Measurements from ENCODE around the gene SH3TC1. TPM values are rescaled to one million over a fixed set of nuclear protein-coding genes. Genes with fewer than 3 reads are reported as not detected.

The SH3TC1 gene
- total and polyA plus RNA-seq, 4 donors = 6.5 to 34.6 (median 25.8) TPM

DNA sequence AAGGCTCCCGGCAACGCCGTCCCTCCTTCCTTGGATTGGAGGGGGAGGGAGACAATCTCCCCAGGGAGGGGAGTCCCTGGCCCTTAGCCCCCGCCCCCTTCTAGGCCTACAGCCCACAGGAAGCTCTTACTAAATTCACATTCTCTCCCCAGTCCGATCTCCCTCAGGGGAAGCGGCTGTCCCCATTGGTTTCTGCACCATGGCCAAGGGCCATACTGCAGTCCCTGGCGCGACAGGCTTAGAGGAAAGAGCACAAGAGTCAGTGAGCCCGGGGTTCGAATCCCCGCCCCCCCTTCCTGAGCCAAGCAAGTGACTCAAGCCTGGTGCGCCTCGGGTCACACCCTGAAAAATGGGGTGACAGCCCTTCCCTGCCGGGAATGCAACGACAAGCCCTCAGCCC lies 41.6 kb upstream of the SH3TC1 start:
- TF ChIP-seq HNF4G (IDR thresholded peaks at IDR 0.05) (no peak), RAD21 (IDR thresholded peaks at IDR 0.05) (peak in 1 of 2 donors; percentile 19)
- peaks cover 8 to 25% (median 17%) of the 10 kb centered on the region in 4 donors for H3K4me1 ChIP-seq (ENCODE audit: control insufficient read depth in 4 of 4, insufficient read depth in 4 of 4, low read length in 3 of 4)
- DNase-seq (ENCODE audit: low spot score) = no peak
- no peak overlapping the region for H3K27ac ChIP-seq (ENCODE audit: low read depth in 1 of 2, low read length in 2 of 2)
- H3K36me3 ChIP-seq (ENCODE audit: control insufficient read depth in 4 of 4, insufficient read depth in 3 of 4, low read depth in 1 of 4, low read length in 3 of 4) = no peaks in the 10 kb centered on the region
- H3K9me3 ChIP-seq (ENCODE audit: control insufficient read depth in 4 of 4, low read length in 3 of 4) = no peaks in the 10 kb centered on the region
- WGBS = 43% methylated on average over 15 of the region's 15 CpGs
- no peaks in the 10 kb centered on the region for H3K27me3 ChIP-seq (ENCODE audit: control insufficient read depth in 4 of 4, insufficient read depth in 4 of 4, low read length in 3 of 4)
- H3K9ac ChIP-seq (ENCODE audit: low read depth in 1 of 2, low read length in 2 of 2) = no peak overlapping the region
- peak overlapping the region in 1 of 3 donors; percentile 76 for H3K4me3 ChIP-seq (ENCODE audit: low read depth in 1 of 3, low read length in 3 of 3)

DNA sequence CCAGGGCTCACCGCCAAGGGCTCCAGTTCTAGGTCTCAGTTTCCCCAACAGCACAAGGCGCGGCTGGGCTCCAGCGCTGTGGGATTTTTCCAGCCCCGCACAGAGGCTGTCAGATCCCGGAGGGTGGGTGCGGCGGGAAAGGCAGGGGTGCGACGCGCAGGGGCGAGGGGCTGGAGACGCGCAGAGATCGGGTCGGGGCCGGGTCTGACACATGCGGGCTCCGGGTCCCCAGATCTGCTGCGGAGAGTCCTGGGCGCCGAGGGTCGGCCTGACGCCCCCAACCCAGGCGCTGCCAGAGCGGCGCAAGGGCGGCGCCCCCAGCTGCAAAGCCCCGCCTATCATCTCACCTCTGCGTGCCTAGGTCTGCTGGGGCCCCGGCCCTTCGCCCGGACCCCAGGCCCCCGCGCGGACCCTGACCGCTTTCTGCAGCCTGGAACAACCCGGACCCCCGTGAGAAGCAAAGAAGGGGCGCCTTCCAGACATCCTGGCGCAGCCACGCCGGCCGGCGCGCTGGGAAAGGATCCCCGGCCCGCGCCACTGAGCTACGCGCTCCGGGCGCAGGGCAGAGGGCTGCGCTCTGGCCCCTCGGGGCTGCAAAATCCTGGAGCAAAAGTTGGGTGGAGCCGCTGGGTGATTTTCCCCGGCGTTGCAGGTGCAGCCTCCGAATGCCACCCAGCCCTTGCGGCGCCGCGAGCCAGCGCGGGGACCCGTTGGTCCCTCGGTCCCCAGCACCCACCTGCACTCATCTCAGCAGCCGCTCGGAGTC lies 41.0 kb upstream of the SH3TC1 start:
- no peaks in the 10 kb centered on the region for H3K9me3 ChIP-seq (ENCODE audit: control insufficient read depth in 4 of 4, low read length in 3 of 4)
- peak overlapping the region; percentile 60 to 79 (median 76) for H3K4me3 ChIP-seq (ENCODE audit: low read depth in 1 of 3, low read length in 3 of 3)
- peaks cover 8 to 25% (median 17%) of the 10 kb centered on the region in 4 donors for H3K4me1 ChIP-seq (ENCODE audit: control insufficient read depth in 4 of 4, insufficient read depth in 4 of 4, low read length in 3 of 4)
- DNase-seq (ENCODE audit: low spot score) = no peak
- H3K36me3 ChIP-seq (ENCODE audit: control insufficient read depth in 4 of 4, insufficient read depth in 3 of 4, low read depth in 1 of 4, low read length in 3 of 4) = no peaks in the 10 kb centered on the region
- no peaks in the 10 kb centered on the region for H3K27me3 ChIP-seq (ENCODE audit: control insufficient read depth in 4 of 4, insufficient read depth in 4 of 4, low read length in 3 of 4)
- no peak overlapping the region for H3K9ac ChIP-seq (ENCODE audit: low read depth in 1 of 2, low read length in 2 of 2)
- TF ChIP-seq JUND (IDR thresholded peaks at IDR 0.05) = no peak
- no peak for TF ChIP-seq YY1 (IDR thresholded peaks at IDR 0.05)
- no peak for TF ChIP-seq SP1 (IDR thresholded peaks at IDR 0.05)
- no peak overlapping the region for H3K27ac ChIP-seq (ENCODE audit: low read depth in 1 of 2, low read length in 2 of 2)
- 3% methylated on average over 70 of the region's 70 CpGs for WGBS

DNA sequence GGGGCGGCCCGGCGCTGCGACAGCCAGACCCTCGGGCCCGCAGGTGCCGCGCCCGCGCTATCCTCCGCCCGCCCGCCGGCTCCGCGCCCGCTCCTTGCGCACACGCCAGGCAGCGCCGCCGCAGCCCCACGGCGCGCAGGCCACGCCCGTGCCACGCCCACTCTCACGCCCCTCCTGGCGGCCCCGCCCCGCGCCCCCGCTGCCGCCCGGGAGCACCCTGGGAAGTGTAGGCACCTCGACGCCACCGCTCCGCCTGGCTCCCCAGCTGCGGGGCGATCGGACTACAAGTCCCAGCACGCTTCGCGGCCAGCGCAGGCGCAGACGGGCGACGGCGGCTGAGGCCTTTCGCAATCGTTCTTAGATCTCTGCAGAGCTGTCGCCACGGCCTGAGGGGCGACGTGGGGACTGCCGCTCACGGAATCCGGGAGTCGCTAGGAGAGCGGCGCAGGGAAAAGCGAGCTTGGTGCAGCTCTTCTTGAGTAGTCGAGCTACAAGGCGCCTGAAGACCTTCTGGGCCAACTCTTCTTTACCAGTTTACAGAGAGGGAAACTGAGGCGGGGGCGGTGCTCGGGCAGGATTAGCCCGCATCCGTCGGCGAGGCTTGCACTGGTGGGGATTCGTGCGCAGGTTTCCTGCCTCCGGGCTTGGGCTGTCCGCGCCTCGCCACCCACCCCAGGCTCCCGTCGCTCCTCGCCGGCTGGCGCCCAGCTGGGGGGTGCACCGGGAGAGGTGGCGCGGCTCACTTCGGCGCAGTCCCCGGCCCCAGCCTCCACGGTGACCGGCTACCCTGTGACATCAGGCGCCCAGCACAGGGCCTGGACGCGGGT lies 40.2 kb upstream of the SH3TC1 start, which contains the start of gene ABLIM2:
TSS of gene ABLIM2 (minus strand) at position 104 of the 827 bp plus-strand sequence. CDS start 124 bp downstream, outside the sequence.
- Histone ChIP-seq H3K27ac (ENCODE audit: low read depth in 1 of 2, low read length in 2 of 2) (no peak within 1 kb of the TSS), H3K36me3 (ENCODE audit: control insufficient read depth in 4 of 4, insufficient read depth in 3 of 4, low read depth in 1 of 4, low read length in 3 of 4) (no peaks in the 10 kb centered on the region), H3K9me3 (ENCODE audit: control insufficient read depth in 4 of 4, low read length in 3 of 4) (no peaks in the 10 kb centered on the region), H3K4me3 (ENCODE audit: low read depth in 1 of 3, low read length in 3 of 3) (peak within 1 kb of the TSS; percentile 76 to 89 (median 79)), H3K4me1 (ENCODE audit: control insufficient read depth in 4 of 4, insufficient read depth in 4 of 4, low read length in 3 of 4) (peaks cover 8 to 25% (median 17%) of the 10 kb centered on the region in 4 donors), H3K27me3 (ENCODE audit: control insufficient read depth in 4 of 4, insufficient read depth in 4 of 4, low read length in 3 of 4) (no peaks in the 10 kb centered on the region), H3K9ac (ENCODE audit: low read depth in 1 of 2, low read length in 2 of 2) (peak within 1 kb of the TSS; percentile 58 to 69)
- DNase-seq (ENCODE audit: low spot score) = peak; percentile 93
- under 1% methylated on average over 96 of the region's 96 CpGs for whole genome bisulfite sequencing
- TF ChIP-seq SP1 (IDR thresholded peaks at IDR 0.05) (peak; percentile 25), RAD21 (IDR thresholded peaks at IDR 0.05) (no peak), EGR1 (IDR thresholded peaks at IDR 0.05; ENCODE audit: low read depth in 2 of 2) (peak in 1 of 2 donors; percentile 39)

DNA sequence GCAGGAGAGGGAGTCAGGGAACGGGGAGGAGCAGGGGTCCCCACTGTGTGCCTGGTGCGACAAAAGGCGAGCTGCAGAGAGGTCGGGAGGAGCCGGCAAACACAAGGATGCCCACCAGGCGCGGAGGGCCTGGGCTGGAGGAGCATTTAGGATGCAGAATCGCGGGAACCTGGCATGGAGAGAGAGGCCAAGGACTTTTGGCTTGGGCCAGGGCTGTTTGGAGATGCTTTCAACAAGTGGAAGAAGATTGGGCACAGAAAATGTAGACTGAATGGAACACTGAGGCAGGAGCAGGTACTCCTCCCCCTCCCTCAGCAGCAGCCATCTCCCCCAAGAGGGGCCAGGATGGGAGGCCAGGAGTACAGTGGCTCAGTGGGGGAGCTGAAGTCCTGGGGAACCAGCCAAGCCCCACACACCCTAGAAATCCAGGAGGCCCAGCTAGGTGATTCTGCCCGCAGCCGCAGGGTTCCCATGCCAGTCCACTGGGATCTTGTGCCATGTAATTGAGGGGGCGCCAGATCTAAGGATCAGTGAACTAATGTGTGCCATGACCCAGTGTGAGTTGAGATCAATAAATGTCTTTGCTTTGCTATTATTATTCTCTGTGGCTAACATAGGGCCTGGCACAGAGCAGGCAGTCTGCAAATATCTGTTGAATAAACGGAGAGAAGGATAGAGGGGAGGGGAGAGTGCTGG lies 39.4 kb upstream of the SH3TC1 start:
- WGBS = 39% methylated on average over 13 of the region's 13 CpGs
- Histone ChIP-seq H3K4me3 (ENCODE audit: low read depth in 1 of 3, low read length in 3 of 3) (peak overlapping the region; percentile 65 to 89 (median 66)), H3K9me3 (ENCODE audit: control insufficient read depth in 4 of 4, low read length in 3 of 4) (no peaks in the 10 kb centered on the region), H3K27ac (ENCODE audit: low read depth in 1 of 2, low read length in 2 of 2) (no peak overlapping the region), H3K9ac (ENCODE audit: low read depth in 1 of 2, low read length in 2 of 2) (peak overlapping the region in 1 of 2 donors; percentile 58), H3K36me3 (ENCODE audit: control insufficient read depth in 4 of 4, insufficient read depth in 3 of 4, low read depth in 1 of 4, low read length in 3 of 4) (no peaks in the 10 kb centered on the region), H3K4me1 (ENCODE audit: control insufficient read depth in 4 of 4, insufficient read depth in 4 of 4, low read length in 3 of 4) (peaks cover 8 to 25% (median 17%) of the 10 kb centered on the region in 4 donors), H3K27me3 (ENCODE audit: control insufficient read depth in 4 of 4, insufficient read depth in 4 of 4, low read length in 3 of 4) (no peaks in the 10 kb centered on the region)
- DNase-seq (ENCODE audit: low spot score) = no peak
- TF ChIP-seq, protein P1, sequence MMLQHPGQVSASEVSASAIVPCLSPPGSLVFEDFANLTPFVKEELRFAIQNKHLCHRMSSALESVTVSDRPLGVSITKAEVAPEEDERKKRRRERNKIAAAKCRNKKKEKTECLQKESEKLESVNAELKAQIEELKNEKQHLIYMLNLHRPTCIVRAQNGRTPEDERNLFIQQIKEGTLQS (IDR thresholded peaks at IDR 0.05) = no peak
- TF ChIP-seq GABPA (IDR thresholded peaks at IDR 0.05 in 1 of 2, conservative IDR thresholded peaks at IDR 0.05 in 1 of 2) = no peak
- TF ChIP-seq RAD21 (IDR thresholded peaks at IDR 0.05) = no peak
- no peak for TF ChIP-seq NR2F2 (IDR thresholded peaks at IDR 0.05)
- TF ChIP-seq, protein P2, sequence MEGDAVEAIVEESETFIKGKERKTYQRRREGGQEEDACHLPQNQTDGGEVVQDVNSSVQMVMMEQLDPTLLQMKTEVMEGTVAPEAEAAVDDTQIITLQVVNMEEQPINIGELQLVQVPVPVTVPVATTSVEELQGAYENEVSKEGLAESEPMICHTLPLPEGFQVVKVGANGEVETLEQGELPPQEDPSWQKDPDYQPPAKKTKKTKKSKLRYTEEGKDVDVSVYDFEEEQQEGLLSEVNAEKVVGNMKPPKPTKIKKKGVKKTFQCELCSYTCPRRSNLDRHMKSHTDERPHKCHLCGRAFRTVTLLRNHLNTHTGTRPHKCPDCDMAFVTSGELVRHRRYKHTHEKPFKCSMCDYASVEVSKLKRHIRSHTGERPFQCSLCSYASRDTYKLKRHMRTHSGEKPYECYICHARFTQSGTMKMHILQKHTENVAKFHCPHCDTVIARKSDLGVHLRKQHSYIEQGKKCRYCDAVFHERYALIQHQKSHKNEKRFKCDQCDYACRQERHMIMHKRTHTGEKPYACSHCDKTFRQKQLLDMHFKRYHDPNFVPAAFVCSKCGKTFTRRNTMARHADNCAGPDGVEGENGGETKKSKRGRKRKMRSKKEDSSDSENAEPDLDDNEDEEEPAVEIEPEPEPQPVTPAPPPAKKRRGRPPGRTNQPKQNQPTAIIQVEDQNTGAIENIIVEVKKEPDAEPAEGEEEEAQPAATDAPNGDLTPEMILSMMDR (IDR thresholded peaks at IDR 0.05; ENCODE audit: low read depth, low read length, missing input control) = no peak
- TF ChIP-seq RXRA (IDR thresholded peaks at IDR 0.05) = no peak
- TF ChIP-seq, protein P3, sequence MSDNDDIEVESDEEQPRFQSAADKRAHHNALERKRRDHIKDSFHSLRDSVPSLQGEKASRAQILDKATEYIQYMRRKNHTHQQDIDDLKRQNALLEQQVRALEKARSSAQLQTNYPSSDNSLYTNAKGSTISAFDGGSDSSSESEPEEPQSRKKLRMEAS (IDR thresholded peaks at IDR 0.05) = no peak
- no peak for TF ChIP-seq TAF1 (conservative IDR thresholded peaks at IDR 0.05)
- TF ChIP-seq HNF4A (conservative IDR thresholded peaks at IDR 0.05) = no peak
- TF ChIP-seq FOXA2 (IDR thresholded peaks at IDR 0.05) = no peak
- TF ChIP-seq SP1 (IDR thresholded peaks at IDR 0.05) = no peak
